Endodermal cell (in vitro differentiated cells): ENCODE results near the gene EFNB2. TPM values are rescaled to one million over a fixed set of nuclear protein-coding genes. Genes with fewer than 3 reads are reported as not detected.

Experiments
- DNase-seq: peaks from one replicate; pipeline ENCODE4 v3.0.0-alpha.2; 2017
- H3K27ac ChIP-seq: 2 replicates; pipeline ENCODE4 v1.5.1; 2013; ENCODE audit warnings: mild to moderate bottlenecking, low read depth, low read length, moderate library complexity
- H3K27me3 ChIP-seq: 2 replicates; pipeline ENCODE4 v1.6.1; 2013; ENCODE audit warnings: mild to moderate bottlenecking, low read length, moderate library complexity; ENCODE audit not compliant: insufficient read depth, control insufficient read depth, poor library complexity, severe bottlenecking
- H3K36me3 ChIP-seq: 2 replicates; pipeline ENCODE4 v1.7.0; 2013; ENCODE audit warnings: mild to moderate bottlenecking, low read length, moderate library complexity; ENCODE audit not compliant: control insufficient read depth, insufficient read depth
- H3K4me1 ChIP-seq: one replicate; pipeline ENCODE4 v1.7.0; 2013; ENCODE audit warnings: low read length; ENCODE audit not compliant: control insufficient read depth, insufficient read depth
- H3K4me3 ChIP-seq: 2 replicates; pipeline ENCODE4 v1.5.1; 2013; ENCODE audit warnings: mild to moderate bottlenecking, low read length, moderate library complexity
- H3K9ac ChIP-seq: 2 replicates; pipeline ENCODE4 v1.6.1; 2013; ENCODE audit warnings: mild to moderate bottlenecking, low read length, moderate library complexity; ENCODE audit not compliant: poor library complexity, severe bottlenecking; ENCODE audit errors: extremely low read depth
- H3K9me3 ChIP-seq: 2 replicates; pipeline ENCODE4 v1.6.1; 2013; ENCODE audit warnings: mild to moderate bottlenecking, low read length, moderate library complexity; ENCODE audit not compliant: control insufficient read depth
- H3K27ac Mint-ChIP-seq: 2 replicates; pipeline ENCODE4 v1.8.0; 2020; ENCODE audit warnings: mixed read lengths
- H3K27me3 Mint-ChIP-seq: 2 replicates; pipeline ENCODE4 v1.8.0; 2021; ENCODE audit warnings: mild to moderate bottlenecking, mixed read lengths; ENCODE audit not compliant: insufficient read depth
- H3K36me3 Mint-ChIP-seq: 2 replicates; pipeline ENCODE4 v1.8.0; 2020; ENCODE audit warnings: low read depth, mixed read lengths
- H3K4me1 Mint-ChIP-seq: 2 replicates; pipeline ENCODE4 v1.8.0; 2020; ENCODE audit warnings: mixed read lengths
- H3K4me3 Mint-ChIP-seq: 2 replicates; pipeline ENCODE4 v1.8.0; 2020; ENCODE audit warnings: mild to moderate bottlenecking, moderate library complexity, mixed read lengths
- H3K9me3 Mint-ChIP-seq: 2 replicates; pipeline ENCODE4 v1.8.0; 2020; ENCODE audit warnings: mild to moderate bottlenecking, mixed read lengths
- CTCF ChIP-seq: fragments of 200-600 bp; sonication (generic); conservative IDR thresholded peaks from 2 replicates; pipeline ENCODE4 v1.5.0; 2021; ENCODE audit warnings: antibody characterized with exemption, mild to moderate bottlenecking
- WGBS, 2 experiments: methylation state at CpG; one replicate each; pipeline versions ENCODE4 v1.1.5 to v1.1.7; 2013; ENCODE audit warnings: missing lambda C conversion rate in 2 of 2, mixed read lengths in 1 of 2; ENCODE audit not compliant: insufficient coverage in 1 of 2, insufficient read length in 1 of 2; 5-methylcytosine and 5-hydroxymethylcytosine counted together
- total RNA-seq, 2 donors: library from RNA; stranded (reverse); fragmentation: NEBNext Ultra II Directional in 1 of 2; extraction: Animal tissue kit (Norgen Biotek cat#: 25700) in 1 of 2; gene quantifications; 2 replicates in 1 of 2; 3 replicates in 1 of 2; pipeline ENCODE4 v1.2.1, GENCODE V29; 2021

EFNB2 gene
- total RNA-seq, 2 donors from 2014 or later, result 0.84 to 3.1 TPM

DNA sequence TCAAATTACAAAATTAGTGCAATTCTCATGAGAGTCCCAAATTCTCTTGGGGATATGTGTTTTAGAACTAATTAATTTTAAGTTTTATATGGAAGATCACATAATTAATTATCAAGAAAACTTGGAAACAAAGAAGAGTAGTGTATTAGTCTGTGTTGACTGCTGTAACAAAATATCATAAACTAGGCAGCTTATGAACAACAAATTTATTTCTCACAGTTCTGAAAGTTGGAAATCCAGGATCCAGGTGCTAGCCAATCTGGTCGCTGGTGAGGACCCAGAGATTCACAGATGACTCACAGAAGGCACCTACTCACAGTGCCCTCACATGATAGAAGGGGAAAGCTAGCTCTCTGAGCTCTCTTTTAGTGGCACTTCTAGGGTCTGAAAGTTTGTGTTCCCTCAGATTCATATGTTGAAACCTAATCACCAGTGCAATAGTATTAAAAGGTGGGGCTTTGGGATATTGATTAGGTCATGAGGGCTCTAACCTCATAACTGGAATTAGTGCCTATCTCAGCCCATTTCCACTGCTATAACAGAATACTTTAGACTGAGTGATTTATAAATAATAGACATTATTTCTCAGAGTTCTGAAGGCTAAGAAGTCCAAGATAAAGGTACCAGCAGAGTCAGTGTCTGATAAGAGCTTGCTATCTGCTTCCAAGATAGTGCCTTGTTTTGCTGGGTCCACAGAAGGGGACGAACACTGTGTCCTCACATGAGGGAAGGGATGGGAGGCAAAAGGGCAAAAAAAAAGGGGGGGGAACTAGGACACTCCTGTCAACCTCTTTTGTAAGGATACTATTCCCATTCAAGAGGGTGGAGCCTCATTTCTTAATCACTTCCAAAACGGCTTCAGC lies 34.0 kb upstream of the EFNB2 start:
- WGBS, 2 experiments, result 85 to 100% methylated on average over 3 of the region's 3 CpGs
- Histone ChIP-seq H3K27ac (no peak overlapping the region), H3K4me3 (no peak overlapping the region), H3K9me3 (no peaks in the 10 kb centered on the region), H3K27me3 (no peaks in the 10 kb centered on the region), H3K36me3 (no peaks in the 10 kb centered on the region), H3K4me1 (no peaks in the 10 kb centered on the region), H3K9ac (no peak overlapping the region)
- TF ChIP-seq CTCF, result no peak
- Mint-ChIP-seq H3K9me3 (no peaks in the 10 kb centered on the region), H3K27ac (no peak overlapping the region), H3K27me3 (no peaks in the 10 kb centered on the region), H3K4me3 (no peak overlapping the region), H3K4me1 (peaks cover 32% of the 10 kb centered on the region), H3K36me3 (no peaks in the 10 kb centered on the region)
- DNase-seq, result no peak

DNA sequence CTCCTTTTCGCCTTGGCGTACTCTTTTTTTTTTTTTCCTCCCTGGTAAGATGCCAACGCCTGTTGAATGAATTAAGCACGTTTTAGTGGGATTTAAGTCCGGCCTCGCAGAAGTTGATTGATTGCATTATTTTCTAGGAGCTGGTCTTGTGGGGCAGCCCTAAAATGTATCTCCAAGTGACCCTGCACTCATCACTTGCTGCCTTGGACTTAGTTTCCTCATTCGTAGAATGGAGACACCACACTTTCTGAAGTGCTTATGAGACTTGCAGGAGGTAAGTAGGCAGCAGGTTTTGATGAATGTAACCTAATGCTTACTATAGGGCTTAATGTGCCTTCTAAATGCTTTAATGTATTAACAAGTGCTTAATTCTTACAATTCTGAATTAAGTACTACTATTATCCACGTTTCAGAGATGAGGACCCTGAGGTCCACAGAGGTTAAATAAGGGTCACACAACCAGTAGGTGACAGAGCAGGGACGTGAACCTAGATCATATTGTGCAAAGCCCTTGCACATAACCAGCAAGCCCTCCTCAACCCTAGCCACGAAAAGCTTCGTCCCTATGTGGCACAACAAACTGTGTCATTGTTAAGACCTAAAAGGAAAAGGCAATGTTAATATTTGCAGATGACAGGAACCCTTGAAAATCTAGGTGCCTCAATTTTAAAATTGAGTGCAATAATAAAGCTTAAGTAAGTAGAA lies 33.0 kb upstream of the EFNB2 start:
- H3K36me3 Mint-ChIP-seq, result no peaks in the 10 kb centered on the region
- WGBS, 2 experiments, result 32 to 37% methylated on average over 4 to 10 of the region's 11 CpGs
- H3K27me3 Mint-ChIP-seq, result no peaks in the 10 kb centered on the region
- H3K27ac Mint-ChIP-seq, result peak overlapping the region; percentile 96
- Histone ChIP-seq H3K4me3 (peak overlapping the region; percentile 97), H3K27ac (no peak overlapping the region), H3K27me3 (no peaks in the 10 kb centered on the region), H3K36me3 (no peaks in the 10 kb centered on the region), H3K9me3 (no peaks in the 10 kb centered on the region), H3K9ac (peak overlapping the region; percentile 74), H3K4me1 (no peaks in the 10 kb centered on the region)
- no peaks in the 10 kb centered on the region for H3K9me3 Mint-ChIP-seq
- no peak for DNase-seq
- H3K4me3 Mint-ChIP-seq, result peak overlapping the region; percentile 98
- H3K4me1 Mint-ChIP-seq, result peaks cover 41% of the 10 kb centered on the region
- no peak for TF ChIP-seq CTCF

- DNase-seq, result peak; percentile 98
- Histone ChIP-seq H3K27ac (peak within 1 kb of the TSS; percentile 92), H3K9me3 (no peaks in the 10 kb centered on the region), H3K4me1 (no peaks in the 10 kb centered on the region), H3K36me3 (no peaks in the 10 kb centered on the region), H3K4me3 (peak within 1 kb of the TSS; percentile 97), H3K9ac (peak within 1 kb of the TSS; percentile 74), H3K27me3 (no peaks in the 10 kb centered on the region)
- no peaks in the 10 kb centered on the region for H3K9me3 Mint-ChIP-seq
- no peaks in the 10 kb centered on the region for H3K27me3 Mint-ChIP-seq
- WGBS, 2 experiments, result 0% methylated on average over 47 to 108 of the region's 108 CpGs
- H3K4me1 Mint-ChIP-seq, result peaks cover 41% of the 10 kb centered on the region
- H3K36me3 Mint-ChIP-seq, result peaks cover 2% of the 10 kb centered on the region
- peak within 1 kb of the TSS; percentile 96 for H3K27ac Mint-ChIP-seq
- no peak for TF ChIP-seq CTCF
- peak within 1 kb of the TSS; percentile 98 for H3K4me3 Mint-ChIP-seq
Measured at GRCh38 chr13:106567474-106568298, 32.2 kb upstream of the EFNB2 start, which contains the start of gene ARGLU1. TSS of gene ARGLU1 (minus strand) at chr13:106568137. CDS start at chr13:106567919, 218 bp downstream.
